ENCODE measurements around the gene GDPD5. TPM values are rescaled to one million over a fixed set of nuclear protein-coding genes. Genes with fewer than 3 reads are reported as not detected.

The GDPD5 gene, protein sequence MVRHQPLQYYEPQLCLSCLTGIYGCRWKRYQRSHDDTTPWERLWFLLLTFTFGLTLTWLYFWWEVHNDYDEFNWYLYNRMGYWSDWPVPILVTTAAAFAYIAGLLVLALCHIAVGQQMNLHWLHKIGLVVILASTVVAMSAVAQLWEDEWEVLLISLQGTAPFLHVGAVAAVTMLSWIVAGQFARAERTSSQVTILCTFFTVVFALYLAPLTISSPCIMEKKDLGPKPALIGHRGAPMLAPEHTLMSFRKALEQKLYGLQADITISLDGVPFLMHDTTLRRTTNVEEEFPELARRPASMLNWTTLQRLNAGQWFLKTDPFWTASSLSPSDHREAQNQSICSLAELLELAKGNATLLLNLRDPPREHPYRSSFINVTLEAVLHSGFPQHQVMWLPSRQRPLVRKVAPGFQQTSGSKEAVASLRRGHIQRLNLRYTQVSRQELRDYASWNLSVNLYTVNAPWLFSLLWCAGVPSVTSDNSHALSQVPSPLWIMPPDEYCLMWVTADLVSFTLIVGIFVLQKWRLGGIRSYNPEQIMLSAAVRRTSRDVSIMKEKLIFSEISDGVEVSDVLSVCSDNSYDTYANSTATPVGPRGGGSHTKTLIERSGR
- 0.13 and 2.1 TPM in 2 replicates for total RNA-seq

DNA sequence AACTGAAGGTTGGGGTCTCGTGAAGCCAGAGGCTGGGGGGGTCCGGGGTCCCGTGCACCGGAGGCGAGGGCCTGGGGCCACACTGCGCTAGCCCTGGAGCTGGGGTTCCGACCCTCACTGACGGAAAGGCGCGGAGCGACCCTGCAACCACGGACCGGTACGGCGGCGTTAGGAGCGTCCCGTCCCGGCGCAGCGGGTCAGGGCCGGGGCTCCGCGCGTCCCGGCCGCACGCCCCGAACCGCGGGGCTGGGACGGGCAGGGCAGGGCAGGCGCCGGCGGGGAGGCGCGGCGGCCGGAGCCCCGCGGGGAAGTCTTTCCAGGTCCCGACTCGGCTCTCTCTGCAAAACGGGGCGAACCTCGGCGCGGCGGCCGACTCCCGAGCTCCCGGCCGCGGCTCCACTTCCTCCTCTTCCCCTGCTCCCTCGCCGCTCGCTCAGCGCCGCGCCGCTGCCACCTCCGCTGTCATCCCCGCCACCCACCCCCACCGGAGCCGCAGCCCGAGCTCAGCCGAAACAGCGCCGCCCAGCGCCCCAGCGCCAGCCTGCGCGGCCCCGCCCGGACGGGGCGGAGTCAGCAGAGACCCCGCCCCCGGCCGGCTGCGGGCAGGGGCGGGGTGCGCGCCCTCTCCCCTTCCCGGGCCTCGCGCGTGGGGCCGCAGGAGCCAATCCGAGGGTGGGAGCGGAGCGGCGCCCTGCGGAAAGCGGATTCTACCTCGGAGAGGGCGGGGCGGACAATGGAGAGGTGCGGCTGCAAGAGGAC, at the start of gene GDPD5:
Gene GDPD5 (minus strand): TSS at position 509 of the 759 bp plus-strand sequence. CDS start 48,206 bp downstream, outside the sequence.
- no peak for FAIRE-seq
- Histone ChIP-seq H3K27me3 (ENCODE audit: control insufficient read depth, insufficient read depth, low read length) (peaks cover 6% of the 10 kb centered on the region), H3K36me3 (ENCODE audit: control insufficient read depth, insufficient read depth, low read length) (no peaks in the 10 kb centered on the region), H3K4me3 (ENCODE audit: low read depth, low read length) (peak within 1 kb of the TSS; percentile 46)
- TF ChIP-seq, protein P1, sequence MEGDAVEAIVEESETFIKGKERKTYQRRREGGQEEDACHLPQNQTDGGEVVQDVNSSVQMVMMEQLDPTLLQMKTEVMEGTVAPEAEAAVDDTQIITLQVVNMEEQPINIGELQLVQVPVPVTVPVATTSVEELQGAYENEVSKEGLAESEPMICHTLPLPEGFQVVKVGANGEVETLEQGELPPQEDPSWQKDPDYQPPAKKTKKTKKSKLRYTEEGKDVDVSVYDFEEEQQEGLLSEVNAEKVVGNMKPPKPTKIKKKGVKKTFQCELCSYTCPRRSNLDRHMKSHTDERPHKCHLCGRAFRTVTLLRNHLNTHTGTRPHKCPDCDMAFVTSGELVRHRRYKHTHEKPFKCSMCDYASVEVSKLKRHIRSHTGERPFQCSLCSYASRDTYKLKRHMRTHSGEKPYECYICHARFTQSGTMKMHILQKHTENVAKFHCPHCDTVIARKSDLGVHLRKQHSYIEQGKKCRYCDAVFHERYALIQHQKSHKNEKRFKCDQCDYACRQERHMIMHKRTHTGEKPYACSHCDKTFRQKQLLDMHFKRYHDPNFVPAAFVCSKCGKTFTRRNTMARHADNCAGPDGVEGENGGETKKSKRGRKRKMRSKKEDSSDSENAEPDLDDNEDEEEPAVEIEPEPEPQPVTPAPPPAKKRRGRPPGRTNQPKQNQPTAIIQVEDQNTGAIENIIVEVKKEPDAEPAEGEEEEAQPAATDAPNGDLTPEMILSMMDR (IDR thresholded peaks at IDR 0.05; ENCODE audit: insufficient read depth, low read length, severe bottlenecking) = peak; percentile 60
- peak; percentile 55 for DNase-seq (ENCODE audit: low read depth)

DNA sequence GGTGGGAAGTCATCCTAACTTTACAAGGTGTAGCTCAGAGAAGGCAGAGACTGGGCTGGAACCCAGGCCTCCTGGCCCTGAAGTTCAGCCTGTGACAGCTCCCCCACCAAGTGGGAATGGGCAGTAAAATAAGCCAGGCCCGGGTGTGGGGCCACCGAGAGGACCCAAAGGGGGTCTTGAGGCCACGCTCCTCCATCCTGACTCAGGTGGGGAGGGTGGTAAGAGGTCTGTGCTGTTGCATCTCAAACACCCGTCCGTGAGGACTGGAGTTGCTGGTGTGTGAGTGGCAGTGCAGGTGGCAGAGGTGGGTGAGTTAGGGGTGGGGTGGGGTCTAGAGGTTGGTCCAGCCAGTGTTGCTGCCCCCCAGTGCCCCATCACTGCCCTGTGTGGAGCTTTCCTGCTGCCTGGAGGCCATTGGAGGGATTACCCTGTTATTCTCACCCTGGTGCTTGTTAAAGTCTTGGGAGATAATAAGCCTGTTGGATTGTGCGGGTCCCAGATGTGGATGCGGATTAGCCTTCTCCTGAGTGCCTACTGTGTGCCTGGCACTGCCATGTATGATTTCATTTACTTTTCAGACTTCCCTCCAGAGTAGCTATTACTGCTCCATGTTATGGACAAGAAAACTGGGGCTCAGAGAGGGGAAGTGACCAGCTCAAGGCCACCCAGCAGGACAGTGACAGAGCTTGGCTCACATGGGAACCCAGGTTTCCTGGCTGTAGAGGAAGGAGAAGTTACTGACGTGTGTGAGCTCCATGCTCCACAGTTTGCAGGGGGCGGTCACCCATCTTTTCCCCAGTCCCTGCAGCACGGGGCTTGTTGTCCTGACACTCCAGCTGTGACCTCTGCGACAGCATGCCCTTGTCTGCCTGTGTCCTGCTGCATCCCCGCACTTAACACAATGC, 49.2 kb upstream of the GDPD5 start:
- FAIRE-seq = no peak
- H3K27me3 ChIP-seq (ENCODE audit: control insufficient read depth, insufficient read depth, low read length) = no peaks in the 10 kb centered on the region
- no peak overlapping the region for H3K4me3 ChIP-seq (ENCODE audit: low read depth, low read length)
- H3K36me3 ChIP-seq (ENCODE audit: control insufficient read depth, insufficient read depth, low read length) = peaks cover 19% of the 10 kb centered on the region
- TF ChIP-seq, protein P1 (IDR thresholded peaks at IDR 0.05; ENCODE audit: insufficient read depth, low read length, severe bottlenecking) = no peak
- no peak for DNase-seq (ENCODE audit: low read depth)

DNA sequence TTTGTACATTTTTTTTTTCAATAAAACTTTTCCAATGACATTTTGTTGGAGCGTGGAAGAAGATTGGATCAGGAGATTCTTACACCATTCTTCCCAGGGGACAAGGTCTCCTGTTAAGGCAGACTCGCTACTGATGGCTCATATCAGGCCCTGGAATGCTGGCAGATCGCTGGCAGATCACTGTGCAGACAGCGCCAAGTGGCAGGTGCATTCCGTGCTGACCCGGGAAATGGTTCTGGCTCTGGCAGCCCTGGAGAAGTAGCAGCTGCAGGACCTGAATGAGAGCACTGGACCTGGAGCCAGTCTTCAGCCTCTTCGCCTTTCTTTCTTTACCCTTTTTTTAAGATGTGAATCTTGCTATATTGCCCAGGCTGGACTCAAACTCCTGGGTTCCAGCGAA, 47.0 kb upstream of the GDPD5 start:
- Histone ChIP-seq H3K36me3 (ENCODE audit: control insufficient read depth, insufficient read depth, low read length) (peaks cover 33% of the 10 kb centered on the region), H3K4me3 (ENCODE audit: low read depth, low read length) (no peak overlapping the region), H3K27me3 (ENCODE audit: control insufficient read depth, insufficient read depth, low read length) (no peaks in the 10 kb centered on the region)
- FAIRE-seq (no peak), DNase-seq (ENCODE audit: low read depth) (no peak)
- TF ChIP-seq, protein P1 (IDR thresholded peaks at IDR 0.05; ENCODE audit: insufficient read depth, low read length, severe bottlenecking) = no peak

DNA sequence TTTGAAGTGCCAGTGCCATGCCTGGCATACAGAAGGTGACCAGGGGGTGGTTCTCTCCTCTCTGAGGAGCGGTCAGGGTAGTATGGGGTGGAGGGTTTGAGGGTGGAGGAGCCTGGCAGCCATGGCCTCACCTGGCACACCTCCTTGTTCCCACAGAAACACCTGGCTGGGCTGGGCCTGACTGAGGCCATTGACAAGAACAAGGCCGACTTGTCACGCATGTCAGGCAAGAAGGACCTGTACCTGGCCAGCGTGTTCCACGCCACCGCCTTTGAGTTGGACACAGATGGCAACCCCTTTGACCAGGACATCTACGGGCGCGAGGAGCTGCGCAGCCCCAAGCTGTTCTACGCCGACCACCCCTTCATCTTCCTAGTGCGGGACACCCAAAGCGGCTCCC, 45.9 kb upstream of the GDPD5 start:
- TF ChIP-seq, protein P1 (IDR thresholded peaks at IDR 0.05; ENCODE audit: insufficient read depth, low read length, severe bottlenecking) = no peak
- DNase-seq (ENCODE audit: low read depth) = no peak
- FAIRE-seq = no peak
- Histone ChIP-seq H3K27me3 (ENCODE audit: control insufficient read depth, insufficient read depth, low read length) (no peaks in the 10 kb centered on the region), H3K4me3 (ENCODE audit: low read depth, low read length) (no peak overlapping the region), H3K36me3 (ENCODE audit: control insufficient read depth, insufficient read depth, low read length) (peaks cover 37% of the 10 kb centered on the region)

DNA sequence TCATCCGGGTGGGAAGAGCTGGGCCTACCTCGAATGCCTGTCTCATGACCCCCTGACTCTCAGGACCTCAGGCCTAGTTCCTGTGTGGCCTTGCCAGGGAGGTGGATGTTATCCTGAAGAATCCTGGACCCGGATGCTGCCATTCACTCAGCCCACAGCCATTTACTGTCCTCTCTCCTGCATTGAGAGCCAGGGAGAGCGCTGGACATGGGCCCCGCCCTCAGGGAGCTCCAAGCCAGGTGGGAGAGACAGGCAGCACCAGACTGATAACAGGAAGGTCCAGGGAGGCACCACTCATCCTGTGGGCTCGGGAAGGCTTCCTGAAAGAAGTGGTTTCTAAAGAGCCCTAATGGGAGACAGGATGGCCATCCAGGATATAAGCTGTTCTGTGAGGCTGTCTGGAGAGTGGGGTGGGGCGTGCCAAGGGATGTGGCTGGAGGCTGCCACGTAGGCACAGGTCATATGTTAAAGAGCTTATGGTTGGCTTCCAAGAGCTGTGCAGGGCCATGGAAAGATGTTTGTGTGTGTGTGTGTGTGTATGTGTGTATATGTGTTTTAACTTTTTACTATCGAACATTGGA, 44.9 kb upstream of the GDPD5 start:
- no peaks in the 10 kb centered on the region for H3K27me3 ChIP-seq (ENCODE audit: control insufficient read depth, insufficient read depth, low read length)
- peaks cover 41% of the 10 kb centered on the region for H3K36me3 ChIP-seq (ENCODE audit: control insufficient read depth, insufficient read depth, low read length)
- no peak overlapping the region for H3K4me3 ChIP-seq (ENCODE audit: low read depth, low read length)
- DNase-seq (ENCODE audit: low read depth) (no peak), FAIRE-seq (no peak)
- TF ChIP-seq, protein P1 (IDR thresholded peaks at IDR 0.05; ENCODE audit: insufficient read depth, low read length, severe bottlenecking) = no peak
